Measurements from ENCODE around the gene ZNF830. TPM values are rescaled to one million over a fixed set of nuclear protein-coding genes. Genes with fewer than 3 reads are reported as not detected.

ZNF830 gene
- total and polyA plus RNA-seq, 2 of the 13 experiments (the other 11 are each of a cell fraction or from before 2014, with no cell fraction given), result 6.1 to 19.0 TPM

GRCh38 chr17:34961093-34961911, at the start of gene ZNF830, which contains the start of gene CCT6B (continued):
- TF ChIP-seq ZNF446 (CRISPR knock-in tag; IDR thresholded peaks at IDR 0.05) (no peak), NFYB (CRISPR knock-in tag; IDR thresholded peaks at IDR 0.05) (peak; percentile 82), GATA4 (IDR thresholded peaks at IDR 0.05; ENCODE audit: borderline replicate concordance, low read depth) (no peak; the same call in 1 of the 2 replicates), ZNF607 (CRISPR knock-in tag; IDR thresholded peaks at IDR 0.05; ENCODE audit: borderline replicate concordance) (peak; percentile 13; the same call in 1 of the 2 replicates), RARG (CRISPR knock-in tag; IDR thresholded peaks at IDR 0.05; ENCODE audit: low read depth) (no peak), LRRFIP1 (CRISPR knock-in tag; conservative IDR thresholded peaks at IDR 0.05) (peak; percentile 68; the same call in 1 of the 2 replicates), KLF9 (CRISPR knock-in tag; IDR thresholded peaks at IDR 0.05; ENCODE audit: low read depth) (no peak), ZBTB25 (CRISPR knock-in tag; IDR thresholded peaks at IDR 0.05) (no peak), ZFP36 (IDR thresholded peaks at IDR 0.05; ENCODE audit: borderline replicate concordance, low read depth, low read length, partially characterized antibody) (no peak), ZNF646 (CRISPR knock-in tag; IDR thresholded peaks at IDR 0.05) (no peak), ZMYM3 (CRISPR knock-in tag; IDR thresholded peaks at IDR 0.05) (no peak; the same call in 1 of the 2 replicates), ZNF136 (CRISPR knock-in tag; IDR thresholded peaks at IDR 0.05; ENCODE audit: low read depth) (no peak; the same call in 1 of the 2 replicates)
